ENCODE data around the gene DAPK1.

Gene DAPK1

DNA sequence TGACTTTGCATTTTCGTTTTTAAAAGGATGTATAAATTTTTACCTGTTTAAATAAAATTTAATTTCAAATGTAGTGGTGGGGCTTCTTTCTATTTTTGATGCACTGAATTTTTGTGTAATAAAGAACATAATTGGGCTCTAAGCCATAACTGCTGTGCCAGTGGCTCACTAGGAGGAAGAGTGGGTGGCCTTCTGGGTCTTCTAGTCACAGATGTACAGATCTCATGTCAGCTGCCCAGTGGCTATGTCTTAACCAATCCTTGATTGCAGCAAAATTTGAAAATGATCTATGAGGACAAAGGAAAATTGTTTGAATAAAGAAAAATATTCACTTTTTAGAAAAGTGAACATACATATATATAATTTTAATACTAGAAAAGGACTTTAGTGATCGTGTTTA, 233.7 kb downstream of the DAPK1 start:
- no peak for TF ChIP-seq SNAI2 (CRISPR knock-in tag; IDR thresholded peaks at IDR 0.05)
- no peak for ATAC-seq

DNA sequence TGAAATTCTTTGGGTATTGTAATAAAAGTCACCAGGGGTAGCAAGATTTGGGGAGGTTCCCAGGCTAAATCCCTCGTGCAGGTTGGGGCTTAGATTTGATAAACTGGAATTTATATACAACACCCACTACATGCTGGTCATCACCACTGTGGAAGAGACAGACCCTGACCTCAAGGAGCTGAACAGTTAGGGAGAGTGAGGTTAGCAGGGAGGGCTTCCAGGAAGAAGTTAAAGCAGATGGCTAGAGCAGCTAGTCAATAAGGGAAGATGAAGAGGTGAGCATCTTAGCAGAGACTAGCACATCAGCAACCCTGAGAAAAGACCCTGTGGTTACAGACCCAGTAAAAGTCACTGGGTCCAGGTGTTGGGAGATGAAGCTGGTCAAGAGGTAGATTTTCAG, 234.7 kb downstream of the DAPK1 start:
- no peak for ATAC-seq
- TF ChIP-seq ARNTL (CRISPR knock-in tag; IDR thresholded peaks at IDR 0.05; ENCODE audit: borderline replicate concordance, low read depth) = no peak

DNA sequence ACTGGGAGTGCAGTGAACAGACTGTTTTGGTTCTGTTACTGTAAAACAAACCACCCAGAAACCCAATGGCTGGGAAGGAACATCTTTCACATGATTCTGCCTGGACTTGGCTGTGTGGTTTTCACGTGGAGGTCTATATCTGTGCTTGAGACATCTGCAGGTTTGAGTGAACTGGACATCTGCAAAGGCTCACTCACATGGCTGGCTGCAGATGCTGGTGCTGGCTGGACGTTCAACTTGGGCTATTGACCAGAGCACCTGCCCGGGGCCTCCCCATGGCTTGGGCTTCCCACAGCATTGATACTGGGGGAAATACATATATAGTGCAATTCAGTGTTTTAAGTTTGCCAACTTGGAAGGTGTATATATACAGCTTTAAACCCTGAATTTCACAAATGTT, 235.1 kb downstream of the DAPK1 start:
- TF ChIP-seq ESRRG (CRISPR knock-in tag; IDR thresholded peaks at IDR 0.05) (no peak), ZFP3 (CRISPR knock-in tag; IDR thresholded peaks at IDR 0.05) (no peak), OSR1 (CRISPR knock-in tag; IDR thresholded peaks at IDR 0.05) (no peak), ZNF8 (CRISPR knock-in tag; IDR thresholded peaks at IDR 0.05) (no peak), ZNF70 (CRISPR knock-in tag; IDR thresholded peaks at IDR 0.05) (no peak), ARNTL (CRISPR knock-in tag; IDR thresholded peaks at IDR 0.05; ENCODE audit: borderline replicate concordance, low read depth) (no peak), PPARA (CRISPR knock-in tag; IDR thresholded peaks at IDR 0.05; ENCODE audit: borderline replicate concordance) (no peak), SNAI2 (CRISPR knock-in tag; IDR thresholded peaks at IDR 0.05) (no peak), ISL1 (CRISPR knock-in tag; IDR thresholded peaks at IDR 0.05) (no peak), ZFP30 (CRISPR knock-in tag; IDR thresholded peaks at IDR 0.05) (no peak), TOX (CRISPR knock-in tag; IDR thresholded peaks at IDR 0.05; ENCODE audit: borderline replicate concordance) (no peak)
- TF ChIP-seq, protein P1, sequence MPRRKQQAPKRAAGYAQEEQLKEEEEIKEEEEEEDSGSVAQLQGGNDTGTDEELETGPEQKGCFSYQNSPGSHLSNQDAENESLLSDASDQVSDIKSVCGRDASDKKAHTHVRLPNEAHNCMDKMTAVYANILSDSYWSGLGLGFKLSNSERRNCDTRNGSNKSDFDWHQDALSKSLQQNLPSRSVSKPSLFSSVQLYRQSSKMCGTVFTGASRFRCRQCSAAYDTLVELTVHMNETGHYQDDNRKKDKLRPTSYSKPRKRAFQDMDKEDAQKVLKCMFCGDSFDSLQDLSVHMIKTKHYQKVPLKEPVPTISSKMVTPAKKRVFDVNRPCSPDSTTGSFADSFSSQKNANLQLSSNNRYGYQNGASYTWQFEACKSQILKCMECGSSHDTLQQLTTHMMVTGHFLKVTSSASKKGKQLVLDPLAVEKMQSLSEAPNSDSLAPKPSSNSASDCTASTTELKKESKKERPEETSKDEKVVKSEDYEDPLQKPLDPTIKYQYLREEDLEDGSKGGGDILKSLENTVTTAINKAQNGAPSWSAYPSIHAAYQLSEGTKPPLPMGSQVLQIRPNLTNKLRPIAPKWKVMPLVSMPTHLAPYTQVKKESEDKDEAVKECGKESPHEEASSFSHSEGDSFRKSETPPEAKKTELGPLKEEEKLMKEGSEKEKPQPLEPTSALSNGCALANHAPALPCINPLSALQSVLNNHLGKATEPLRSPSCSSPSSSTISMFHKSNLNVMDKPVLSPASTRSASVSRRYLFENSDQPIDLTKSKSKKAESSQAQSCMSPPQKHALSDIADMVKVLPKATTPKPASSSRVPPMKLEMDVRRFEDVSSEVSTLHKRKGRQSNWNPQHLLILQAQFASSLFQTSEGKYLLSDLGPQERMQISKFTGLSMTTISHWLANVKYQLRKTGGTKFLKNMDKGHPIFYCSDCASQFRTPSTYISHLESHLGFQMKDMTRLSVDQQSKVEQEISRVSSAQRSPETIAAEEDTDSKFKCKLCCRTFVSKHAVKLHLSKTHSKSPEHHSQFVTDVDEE (CRISPR knock-in tag; IDR thresholded peaks at IDR 0.05) = no peak
- TF ChIP-seq, protein P2, sequence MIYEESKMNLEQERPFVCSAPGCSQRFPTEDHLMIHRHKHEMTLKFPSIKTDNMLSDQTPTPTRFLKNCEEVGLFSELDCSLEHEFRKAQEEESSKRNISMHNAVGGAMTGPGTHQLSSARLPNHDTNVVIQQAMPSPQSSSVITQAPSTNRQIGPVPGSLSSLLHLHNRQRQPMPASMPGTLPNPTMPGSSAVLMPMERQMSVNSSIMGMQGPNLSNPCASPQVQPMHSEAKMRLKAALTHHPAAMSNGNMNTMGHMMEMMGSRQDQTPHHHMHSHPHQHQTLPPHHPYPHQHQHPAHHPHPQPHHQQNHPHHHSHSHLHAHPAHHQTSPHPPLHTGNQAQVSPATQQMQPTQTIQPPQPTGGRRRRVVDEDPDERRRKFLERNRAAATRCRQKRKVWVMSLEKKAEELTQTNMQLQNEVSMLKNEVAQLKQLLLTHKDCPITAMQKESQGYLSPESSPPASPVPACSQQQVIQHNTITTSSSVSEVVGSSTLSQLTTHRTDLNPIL (CRISPR knock-in tag; IDR thresholded peaks at IDR 0.05; ENCODE audit: low read depth) = no peak
- ATAC-seq = no peak

DNA sequence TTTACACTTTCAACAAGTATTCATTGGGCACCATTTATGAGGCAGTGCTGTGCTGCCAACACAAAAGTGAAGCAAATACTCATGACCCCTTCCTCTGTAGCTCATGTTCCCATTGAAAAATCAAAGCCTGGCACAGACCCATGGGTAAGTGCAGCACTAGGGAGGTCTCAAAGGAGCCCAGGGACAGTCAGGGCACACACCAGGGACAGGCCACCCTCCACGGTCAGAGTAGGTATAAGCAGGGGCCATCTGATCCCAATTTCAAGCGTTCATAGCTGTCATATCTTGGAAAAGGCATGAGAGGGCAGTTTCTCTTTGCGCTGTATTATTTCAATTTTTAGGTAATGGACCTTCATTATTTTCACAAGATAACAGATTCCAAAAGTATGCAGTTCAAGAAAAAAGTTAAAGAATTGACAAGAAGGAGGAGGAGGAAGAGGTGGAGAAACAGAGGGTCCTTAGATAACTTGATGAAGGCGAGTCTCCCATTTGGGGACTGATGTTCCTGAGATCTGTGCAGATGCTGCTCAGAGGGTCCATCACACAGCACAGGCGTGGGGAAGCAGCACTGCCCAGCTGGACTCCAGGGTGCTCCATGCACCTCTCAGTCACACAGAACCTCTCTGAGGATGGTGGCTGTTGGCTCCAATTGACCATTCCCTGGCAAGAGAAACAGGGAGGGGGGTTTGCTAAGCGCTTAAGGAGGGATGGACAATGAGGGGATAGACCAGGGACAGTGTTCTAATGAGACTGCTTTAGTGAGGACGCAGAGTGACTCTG, 235.8 kb downstream of the DAPK1 start:
- no peak for ATAC-seq
- TF ChIP-seq, protein P3, sequence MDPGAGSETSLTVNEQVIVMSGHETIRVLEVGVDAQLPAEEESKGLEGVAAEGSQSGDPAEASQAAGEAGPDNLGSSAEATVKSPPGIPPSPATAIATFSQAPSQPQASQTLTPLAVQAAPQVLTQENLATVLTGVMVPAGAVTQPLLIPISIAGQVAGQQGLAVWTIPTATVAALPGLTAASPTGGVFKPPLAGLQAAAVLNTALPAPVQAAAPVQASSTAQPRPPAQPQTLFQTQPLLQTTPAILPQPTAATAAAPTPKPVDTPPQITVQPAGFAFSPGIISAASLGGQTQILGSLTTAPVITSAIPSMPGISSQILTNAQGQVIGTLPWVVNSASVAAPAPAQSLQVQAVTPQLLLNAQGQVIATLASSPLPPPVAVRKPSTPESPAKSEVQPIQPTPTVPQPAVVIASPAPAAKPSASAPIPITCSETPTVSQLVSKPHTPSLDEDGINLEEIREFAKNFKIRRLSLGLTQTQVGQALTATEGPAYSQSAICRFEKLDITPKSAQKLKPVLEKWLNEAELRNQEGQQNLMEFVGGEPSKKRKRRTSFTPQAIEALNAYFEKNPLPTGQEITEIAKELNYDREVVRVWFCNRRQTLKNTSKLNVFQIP (CRISPR knock-in tag; IDR thresholded peaks at IDR 0.05; ENCODE audit: borderline replicate concordance, low read depth) = no peak
- TF ChIP-seq ZFP30 (CRISPR knock-in tag; IDR thresholded peaks at IDR 0.05) = no peak

DNA sequence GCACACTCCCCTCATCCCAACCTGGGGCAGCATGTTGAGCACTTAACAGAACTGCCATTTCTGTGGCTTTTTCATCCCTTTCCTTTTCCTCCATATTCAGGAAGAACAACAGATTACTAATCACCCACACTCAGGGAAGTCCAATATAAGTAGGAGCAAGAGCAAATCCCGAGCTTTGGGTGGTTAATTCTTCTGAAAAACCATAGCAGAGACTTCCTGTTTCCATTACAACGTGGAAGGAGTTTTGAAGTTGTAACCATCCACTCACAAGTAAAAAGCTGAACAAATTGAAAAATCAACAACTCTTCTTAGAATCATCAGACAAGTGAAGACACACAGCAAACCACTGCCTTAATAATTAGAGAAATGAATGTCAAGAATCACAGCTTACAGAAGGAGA, 236.4 kb downstream of the DAPK1 start:
- ATAC-seq = no peak
- TF ChIP-seq SNAI2 (CRISPR knock-in tag; IDR thresholded peaks at IDR 0.05) (no peak), ZFP3 (CRISPR knock-in tag; IDR thresholded peaks at IDR 0.05) (no peak), ISL1 (CRISPR knock-in tag; IDR thresholded peaks at IDR 0.05) (no peak)
- TF ChIP-seq, protein P2 (CRISPR knock-in tag; IDR thresholded peaks at IDR 0.05; ENCODE audit: low read depth) = no peak

DNA sequence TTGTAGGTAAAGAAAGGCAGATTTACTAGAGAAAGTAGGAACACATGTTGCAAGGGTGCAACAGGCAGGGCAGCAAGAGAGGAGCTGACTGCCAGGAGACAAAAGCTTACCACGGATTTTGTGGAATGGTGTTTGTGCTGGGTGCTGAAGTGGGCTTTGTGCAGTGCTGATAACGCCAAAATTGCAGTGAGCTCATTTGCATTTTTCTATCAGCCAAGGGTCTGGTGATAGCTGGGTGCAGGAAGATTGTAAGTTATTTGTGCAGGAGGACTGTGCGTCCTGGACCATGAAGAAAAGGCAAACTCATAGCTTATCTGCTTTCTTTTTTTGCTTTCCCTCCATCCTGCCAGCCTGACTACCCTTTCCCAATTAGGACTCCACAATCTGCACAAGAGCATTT, 241.9 kb downstream of the DAPK1 start:
- ATAC-seq = no peak
- no peak for TF ChIP-seq ZFP30 (CRISPR knock-in tag; IDR thresholded peaks at IDR 0.05)
- TF ChIP-seq ZC3H10 (CRISPR knock-in tag; IDR thresholded peaks at IDR 0.05) = no peak
- TF ChIP-seq TOX (CRISPR knock-in tag; IDR thresholded peaks at IDR 0.05; ENCODE audit: borderline replicate concordance) = no peak
- TF ChIP-seq, protein P4, sequence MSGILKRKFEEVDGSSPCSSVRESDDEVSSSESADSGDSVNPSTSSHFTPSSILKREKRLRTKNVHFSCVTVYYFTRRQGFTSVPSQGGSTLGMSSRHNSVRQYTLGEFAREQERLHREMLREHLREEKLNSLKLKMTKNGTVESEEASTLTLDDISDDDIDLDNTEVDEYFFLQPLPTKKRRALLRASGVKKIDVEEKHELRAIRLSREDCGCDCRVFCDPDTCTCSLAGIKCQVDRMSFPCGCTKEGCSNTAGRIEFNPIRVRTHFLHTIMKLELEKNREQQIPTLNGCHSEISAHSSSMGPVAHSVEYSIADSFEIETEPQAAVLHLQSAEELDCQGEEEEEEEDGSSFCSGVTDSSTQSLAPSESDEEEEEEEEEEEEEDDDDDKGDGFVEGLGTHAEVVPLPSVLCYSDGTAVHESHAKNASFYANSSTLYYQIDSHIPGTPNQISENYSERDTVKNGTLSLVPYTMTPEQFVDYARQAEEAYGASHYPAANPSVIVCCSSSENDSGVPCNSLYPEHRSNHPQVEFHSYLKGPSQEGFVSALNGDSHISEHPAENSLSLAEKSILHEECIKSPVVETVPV (CRISPR knock-in tag; IDR thresholded peaks at IDR 0.05) = no peak
- TF ChIP-seq ISL1 (CRISPR knock-in tag; IDR thresholded peaks at IDR 0.05) = no peak
- no peak for TF ChIP-seq CSDC2 (CRISPR knock-in tag; IDR thresholded peaks at IDR 0.05)
- no peak for TF ChIP-seq ZNF8 (CRISPR knock-in tag; IDR thresholded peaks at IDR 0.05)
- TF ChIP-seq OSR1 (CRISPR knock-in tag; IDR thresholded peaks at IDR 0.05) = no peak
- TF ChIP-seq, protein P1 (CRISPR knock-in tag; IDR thresholded peaks at IDR 0.05) = no peak
- TF ChIP-seq ZNF70 (CRISPR knock-in tag; IDR thresholded peaks at IDR 0.05) = no peak
- no peak for TF ChIP-seq ZFP3 (CRISPR knock-in tag; IDR thresholded peaks at IDR 0.05)
- TF ChIP-seq TCF4 (CRISPR knock-in tag; IDR thresholded peaks at IDR 0.05; ENCODE audit: borderline replicate concordance) = no peak
- no peak for TF ChIP-seq PPARA (CRISPR knock-in tag; IDR thresholded peaks at IDR 0.05; ENCODE audit: borderline replicate concordance)
- no peak for TF ChIP-seq ESRRG (CRISPR knock-in tag; IDR thresholded peaks at IDR 0.05)

Data from SK-N-SH treated with all-trans-retinoic acid at 6 μM for 48 hours (cell line).